ENCODE measurements around the gene GRB2.

GRB2 gene

DNA sequence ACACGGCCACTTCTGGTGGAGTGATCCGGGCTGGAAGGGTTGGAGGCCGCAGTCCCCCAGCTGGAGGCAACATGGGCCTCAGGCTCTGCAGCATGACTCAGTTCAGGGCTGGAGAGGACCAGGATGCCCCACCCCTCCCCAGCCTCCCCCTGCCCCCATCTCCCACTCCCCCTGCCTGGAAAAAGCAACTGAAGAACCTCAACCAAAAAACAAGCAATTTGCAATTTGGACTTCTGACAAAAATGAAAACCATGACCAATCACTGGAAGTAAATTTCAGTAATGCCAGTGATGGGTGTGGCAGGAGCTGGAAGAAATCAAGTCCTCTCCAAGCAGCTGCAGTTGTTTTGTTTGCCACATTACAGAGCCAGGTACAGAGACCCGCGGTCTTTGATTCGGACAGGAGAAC lies 127.8 kb downstream of the GRB2 start:
- DNase-seq (ENCODE audit: low read depth) = peak; percentile 21

DNA sequence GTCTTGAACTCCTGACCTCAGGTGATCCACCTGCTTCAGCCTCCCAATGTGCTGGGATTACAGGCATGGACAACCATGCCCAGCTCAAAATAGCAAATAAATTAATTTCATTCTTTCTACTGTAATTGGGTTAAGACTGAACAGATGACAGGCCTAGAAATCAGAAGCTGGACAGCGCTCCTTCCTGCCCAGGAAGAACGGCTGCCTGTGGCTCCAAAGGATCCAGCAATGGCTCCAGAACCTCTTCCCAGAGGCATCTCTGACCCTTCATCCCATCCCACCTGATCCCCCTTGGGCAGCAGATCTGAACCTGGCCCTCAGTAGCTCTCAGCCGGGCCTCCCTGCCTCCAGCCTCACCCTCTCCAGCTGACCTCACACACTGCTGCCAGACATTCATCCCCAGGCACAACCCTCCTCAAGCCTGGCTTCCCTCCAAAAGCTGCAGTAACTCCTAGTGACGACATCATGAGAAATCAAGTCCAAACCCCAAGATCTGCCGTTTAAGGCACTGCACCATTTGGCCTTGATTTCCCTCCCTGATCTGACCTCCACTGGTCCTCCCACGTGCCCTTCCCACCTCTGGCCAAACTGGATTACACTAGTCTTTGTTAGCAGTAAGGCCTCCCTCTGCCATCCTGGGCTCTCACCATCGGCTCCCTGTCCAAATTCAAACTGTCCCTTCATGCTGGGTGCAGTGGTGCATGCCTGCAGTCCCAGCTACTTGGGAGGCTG lies 131.3 kb downstream of the GRB2 start:
- DNase-seq (ENCODE audit: low read depth) = peak; percentile 91

DNA sequence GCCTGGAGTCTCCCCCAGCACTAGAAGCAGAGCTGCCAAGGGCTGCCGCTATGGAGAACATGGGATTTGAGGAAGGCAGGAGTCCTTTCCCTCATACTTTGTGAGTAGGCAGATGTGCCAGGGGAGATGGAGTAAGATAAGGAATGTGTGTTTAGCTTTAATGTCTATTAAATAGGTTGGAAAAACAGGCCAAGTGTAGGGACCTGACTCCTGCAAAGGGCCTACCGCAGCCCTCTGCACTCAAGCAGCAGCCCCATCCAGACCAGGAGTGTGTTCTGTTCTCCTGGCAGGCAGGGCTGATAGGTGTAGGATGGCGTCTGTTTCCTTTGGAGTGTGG lies 132.7 kb downstream of the GRB2 start:
- DNase-seq (ENCODE audit: low read depth) = no peak

DNA sequence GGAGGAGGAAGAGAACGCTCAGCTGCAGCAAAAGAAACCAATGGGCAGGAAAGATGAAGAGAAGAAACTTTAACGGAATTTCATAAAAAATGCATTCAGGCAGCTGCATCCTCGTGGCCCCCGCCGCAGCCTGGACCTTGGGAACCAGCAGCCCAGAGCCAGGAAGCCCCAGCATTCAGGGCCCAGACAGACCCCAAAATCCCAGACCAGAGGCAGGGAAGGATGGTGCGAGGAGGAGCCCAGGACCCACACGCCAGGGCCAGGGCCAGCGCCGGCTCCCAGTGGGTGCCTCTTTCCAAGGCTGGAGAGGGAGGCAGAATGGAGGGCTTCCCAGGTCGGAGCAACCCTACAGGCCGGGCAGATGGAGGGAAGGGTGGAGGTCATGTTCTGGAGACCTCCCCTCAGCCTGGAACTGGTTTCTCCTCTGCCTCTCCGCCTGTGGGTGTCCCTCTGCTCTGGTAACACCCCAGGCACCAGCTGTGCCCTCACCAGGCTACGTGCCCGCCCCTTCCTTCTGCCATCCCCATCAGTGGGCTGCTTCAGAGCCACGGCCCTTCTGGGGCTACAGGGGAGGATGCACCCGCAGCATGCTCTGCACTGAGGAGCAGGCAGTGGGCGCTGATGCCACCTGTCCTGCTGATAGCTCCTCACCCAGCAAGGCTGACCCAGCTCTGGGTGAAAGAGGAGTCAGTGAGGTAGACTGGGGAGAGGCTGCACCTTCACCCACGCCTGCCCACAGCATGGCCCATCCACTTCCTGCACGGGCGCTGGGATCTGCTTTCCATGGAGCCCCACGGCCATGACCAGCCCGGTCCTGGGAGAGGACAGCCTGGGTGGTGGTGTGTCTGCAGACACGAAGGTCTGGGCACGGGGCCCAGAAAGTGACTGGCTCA lies 133.3 kb downstream of the GRB2 start:
- DNase-seq (ENCODE audit: low read depth) = peak; percentile 42

DNA sequence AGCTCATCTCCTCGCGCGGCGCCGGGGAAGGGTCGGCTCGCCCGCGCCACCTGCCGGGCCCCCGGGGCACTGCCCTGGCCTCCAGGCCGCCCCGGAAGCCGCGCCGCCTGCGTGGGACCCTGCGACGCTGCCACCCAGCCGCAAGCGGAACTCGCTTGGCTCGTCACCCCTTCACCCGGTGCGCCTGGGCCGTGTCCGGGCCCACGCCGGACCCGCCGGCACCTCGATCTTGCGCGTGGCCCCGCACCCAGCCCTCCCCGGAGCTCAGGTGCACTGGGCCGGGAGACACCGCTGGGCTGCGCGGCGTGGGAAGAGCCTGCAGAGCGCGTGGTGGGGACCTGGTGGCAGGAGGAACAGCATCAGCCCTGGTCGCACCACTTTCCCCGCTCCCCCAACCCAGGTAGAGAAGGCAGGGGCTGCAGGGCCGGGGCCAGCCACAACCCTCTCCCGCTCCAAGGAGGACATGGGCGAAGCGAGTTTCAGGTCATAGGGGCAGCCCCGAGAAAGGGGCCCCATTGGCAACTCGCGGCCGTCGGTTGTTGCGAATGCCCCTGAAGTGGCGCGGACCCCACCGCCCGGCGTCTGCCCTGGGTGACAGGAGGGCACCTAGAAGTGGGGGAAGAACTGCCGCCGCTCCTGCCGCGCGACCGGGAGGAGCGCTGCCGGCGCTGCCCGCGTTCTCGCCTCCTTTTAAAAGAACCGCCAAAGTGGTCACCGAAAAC lies 134.1 kb downstream of the GRB2 start:
- DNase-seq (ENCODE audit: low read depth) = peak; percentile 86

DNA sequence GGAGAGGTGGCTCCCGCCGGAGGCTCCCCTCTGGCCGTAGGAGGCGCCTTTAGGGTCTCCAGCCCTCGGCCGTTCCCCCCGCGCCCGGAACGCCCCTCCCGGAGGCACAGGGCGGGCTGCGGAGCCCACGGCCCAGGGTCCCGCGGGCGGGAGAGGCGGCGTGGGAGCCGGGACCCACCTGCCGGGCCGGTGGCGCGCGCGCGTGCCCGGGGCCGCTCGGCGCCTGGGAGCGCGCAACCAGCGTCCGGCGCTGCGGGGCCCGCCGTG lies 134.6 kb downstream of the GRB2 start, which contains the start of gene MIF4GD:
MIF4GD (minus strand) TSS at position 266 of the 267 bp plus-strand sequence. CDS start 1,036 bp downstream, outside the sequence.
- DNase-seq (ENCODE audit: low read depth) = no peak

DNA sequence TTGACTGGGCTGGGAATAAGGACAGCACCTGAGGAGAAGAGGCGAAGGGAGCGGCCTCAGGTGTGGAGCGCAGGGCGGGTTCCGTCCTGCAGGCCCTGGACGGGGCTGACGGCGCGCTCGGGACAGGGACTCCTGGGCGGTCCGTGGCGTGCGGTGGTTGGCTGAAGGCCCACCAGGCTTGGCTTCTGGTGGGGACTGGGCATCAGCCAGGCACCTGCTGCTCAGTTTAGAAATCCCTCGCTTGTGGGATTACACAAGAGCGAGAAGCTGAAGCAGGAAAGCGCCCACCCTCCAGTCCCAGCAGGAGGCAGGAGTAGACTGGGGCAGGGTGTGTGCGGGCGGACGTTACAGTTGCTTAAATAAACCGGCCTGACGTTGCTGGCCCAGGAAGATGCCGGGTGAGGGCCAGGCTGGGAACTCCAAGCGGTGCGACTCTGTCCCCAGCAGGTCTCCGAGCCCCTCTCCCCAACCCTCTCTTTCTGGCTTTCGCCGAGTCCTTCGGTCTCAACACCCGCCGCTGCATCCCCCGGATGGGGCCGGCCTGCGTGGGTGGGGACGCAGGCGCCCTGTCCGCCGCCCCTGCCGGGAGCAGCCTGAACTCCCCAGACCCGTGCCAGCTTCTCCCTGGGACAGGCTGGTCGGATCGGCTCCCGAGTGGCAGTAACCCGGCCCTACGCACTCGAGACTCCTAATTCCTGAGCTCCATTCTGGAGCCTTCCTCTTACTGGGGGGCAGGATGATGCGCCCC lies 135.1 kb downstream of the GRB2 start:
- peak; percentile 83 for DNase-seq (ENCODE audit: low read depth)

DNA sequence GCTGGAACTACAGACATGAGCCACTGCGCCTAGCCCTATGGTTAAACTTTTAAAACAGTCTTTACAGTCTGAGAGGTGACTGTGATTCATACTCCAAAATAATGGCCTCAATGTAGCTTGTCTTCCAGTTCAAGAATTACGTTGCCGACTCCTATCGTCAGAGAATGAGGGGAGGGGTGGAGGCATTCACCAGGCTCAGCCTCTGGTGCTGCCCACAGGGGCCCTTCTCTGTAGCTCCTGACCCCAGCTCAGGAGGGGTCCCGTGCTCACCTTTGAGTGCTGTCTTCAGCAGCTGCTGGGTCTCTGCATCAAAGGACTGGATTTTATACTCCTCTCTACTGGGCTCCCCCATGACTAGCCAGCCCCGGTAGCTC lies 135.6 kb downstream of the GRB2 start:
- DNase-seq (ENCODE audit: low read depth) = no peak
